ENCODE measurements around the gene TP53I11. TPM values are rescaled to one million over a fixed set of nuclear protein-coding genes. Genes with fewer than 3 reads are reported as not detected.
A peak's percentile ranks its signal among the peaks of the same experiment; 100 is the strongest.

TP53I11 gene
- total RNA-seq, 1 donor from 2014 or later = 5.7 TPM

DNA sequence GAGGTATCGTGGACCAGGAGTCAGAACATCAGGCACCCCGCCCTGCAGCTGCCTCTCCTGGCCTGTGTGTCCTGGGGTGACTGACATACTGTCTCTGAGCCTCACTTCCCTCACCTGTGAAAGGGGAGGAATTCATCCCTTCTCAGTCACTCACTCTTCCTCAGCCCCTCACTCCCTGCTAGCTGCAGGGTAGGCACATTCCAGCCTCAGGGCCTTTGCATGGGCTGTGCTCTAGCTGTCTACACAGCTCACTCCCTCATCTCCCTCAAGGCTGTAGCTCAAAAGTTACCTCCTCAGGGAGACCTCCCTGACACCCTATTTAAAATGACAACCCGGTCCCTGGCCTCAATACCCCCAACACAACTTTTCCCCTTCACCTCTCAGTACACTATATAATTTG is 2.5 kb downstream of the TP53I11 start:
- Mint-ChIP-seq H3K9me3 (no peaks in the 10 kb centered on the region), H3K4me1 (ENCODE audit: low read depth) (peaks cover 8% of the 10 kb centered on the region), H3K4me3 (no peak overlapping the region), H3K27me3 (ENCODE audit: insufficient read depth) (peaks cover 24% of the 10 kb centered on the region), H3K36me3 (ENCODE audit: low read depth) (no peaks in the 10 kb centered on the region), H3K27ac (no peak overlapping the region)
- no peak for DNase-seq (ENCODE audit: low spot score)
- intact Hi-C loops (cut with micrococcal nuclease) = loop anchor here (5.0 kb wide), 1 partner anchor 134 kb away; no protein-coding TSS in a partner anchor

DNA sequence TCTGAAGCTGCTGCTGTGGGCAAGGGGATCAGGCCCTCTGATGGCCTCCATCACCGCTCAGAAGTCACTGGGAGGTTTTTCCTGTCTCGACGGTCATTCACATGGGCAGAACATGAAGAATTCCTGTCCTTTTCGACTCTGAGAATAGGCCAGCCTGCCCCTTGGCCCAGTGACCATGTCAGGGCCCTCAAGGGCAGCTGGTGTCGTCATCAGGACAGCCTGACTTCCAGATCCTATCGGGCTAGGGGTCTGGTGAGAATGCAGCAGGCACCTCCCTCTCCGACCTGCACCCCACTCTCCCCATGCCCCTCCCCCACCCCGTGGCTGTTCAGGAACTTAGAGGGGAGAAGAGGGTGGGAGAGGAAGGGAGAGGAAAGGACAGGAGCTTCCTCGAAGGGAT is 3.6 kb downstream of the TP53I11 start:
- no peak overlapping the region for H3K27ac Mint-ChIP-seq
- no peak for DNase-seq (ENCODE audit: low spot score)
- H3K4me3 Mint-ChIP-seq = no peak overlapping the region
- H3K9me3 Mint-ChIP-seq = no peaks in the 10 kb centered on the region
- intact Hi-C loops (cut with micrococcal nuclease) = loop anchor here (5.0 kb wide), 1 partner anchor 135 kb away; no protein-coding TSS in a partner anchor
- no peaks in the 10 kb centered on the region for H3K36me3 Mint-ChIP-seq (ENCODE audit: low read depth)
- H3K4me1 Mint-ChIP-seq (ENCODE audit: low read depth) = peaks cover 18% of the 10 kb centered on the region
- H3K27me3 Mint-ChIP-seq (ENCODE audit: insufficient read depth) = peaks cover 26% of the 10 kb centered on the region

DNA sequence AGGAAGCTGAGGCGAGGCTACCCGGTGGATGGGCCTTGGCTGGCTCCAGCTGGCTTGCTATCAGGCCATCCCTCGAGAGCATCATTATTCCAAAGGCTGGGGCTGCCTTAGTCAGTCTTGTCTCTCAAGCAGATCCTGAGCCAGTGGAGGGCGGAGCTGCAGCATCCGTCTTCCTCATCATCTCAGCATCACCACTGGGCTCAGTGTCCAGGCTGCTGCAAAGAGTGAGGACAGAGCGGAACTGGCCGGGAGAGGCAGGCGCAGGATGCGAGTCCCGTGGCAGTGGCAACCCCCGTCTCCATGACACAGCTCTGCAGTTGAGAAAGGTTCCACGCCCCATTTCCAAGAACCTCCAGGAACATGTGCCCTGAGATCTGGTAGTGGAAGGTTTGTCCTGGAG is 4.4 kb downstream of the TP53I11 start:
- Mint-ChIP-seq H3K36me3 (ENCODE audit: low read depth) (no peaks in the 10 kb centered on the region), H3K9me3 (no peaks in the 10 kb centered on the region)
- intact Hi-C loops (cut with micrococcal nuclease) = loop anchor here (5.0 kb wide), 1 partner anchor 136 kb away; no protein-coding TSS in a partner anchor

DNA sequence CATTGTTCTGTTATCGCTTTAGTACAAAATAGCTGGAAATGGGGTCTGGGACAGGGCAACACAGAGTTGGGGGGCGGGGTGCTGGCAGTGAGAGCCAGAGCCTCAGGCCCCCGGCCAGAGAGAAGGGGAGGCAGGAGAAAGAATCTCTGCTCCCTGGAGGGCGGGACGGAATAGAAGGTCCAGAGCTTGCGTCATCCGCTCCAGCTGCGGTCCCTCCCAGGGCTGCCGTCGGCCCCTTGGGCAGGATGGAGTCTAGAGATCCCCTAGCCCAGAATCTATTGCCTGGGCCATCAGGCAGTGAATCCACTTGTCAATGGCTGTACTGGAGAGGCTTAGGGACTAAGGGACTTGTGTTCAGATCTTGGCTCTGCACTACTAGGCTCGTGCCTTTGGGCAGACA is 5.0 kb downstream of the TP53I11 start:
- H3K9me3 Mint-ChIP-seq = no peaks in the 10 kb centered on the region
- no peak overlapping the region for H3K4me3 Mint-ChIP-seq
- intact Hi-C loops (cut with micrococcal nuclease) = loop anchor here (5.0 kb wide), 1 partner anchor 137 kb away; no protein-coding TSS in a partner anchor
- no peaks in the 10 kb centered on the region for H3K36me3 Mint-ChIP-seq (ENCODE audit: low read depth)
- H3K27me3 Mint-ChIP-seq (ENCODE audit: insufficient read depth) = peaks cover 22% of the 10 kb centered on the region
- peaks cover 21% of the 10 kb centered on the region for H3K4me1 Mint-ChIP-seq (ENCODE audit: low read depth)
- no peak overlapping the region for H3K27ac Mint-ChIP-seq
- no peak for DNase-seq (ENCODE audit: low spot score)

More for the DNA sequence above, 4.4 kb downstream of the TP53I11 start:
- no peak for DNase-seq (ENCODE audit: low spot score)
- Mint-ChIP-seq H3K4me1 (ENCODE audit: low read depth) (peaks cover 21% of the 10 kb centered on the region), H3K4me3 (no peak overlapping the region), H3K27ac (no peak overlapping the region), H3K27me3 (ENCODE audit: insufficient read depth) (peaks cover 24% of the 10 kb centered on the region)

DNA sequence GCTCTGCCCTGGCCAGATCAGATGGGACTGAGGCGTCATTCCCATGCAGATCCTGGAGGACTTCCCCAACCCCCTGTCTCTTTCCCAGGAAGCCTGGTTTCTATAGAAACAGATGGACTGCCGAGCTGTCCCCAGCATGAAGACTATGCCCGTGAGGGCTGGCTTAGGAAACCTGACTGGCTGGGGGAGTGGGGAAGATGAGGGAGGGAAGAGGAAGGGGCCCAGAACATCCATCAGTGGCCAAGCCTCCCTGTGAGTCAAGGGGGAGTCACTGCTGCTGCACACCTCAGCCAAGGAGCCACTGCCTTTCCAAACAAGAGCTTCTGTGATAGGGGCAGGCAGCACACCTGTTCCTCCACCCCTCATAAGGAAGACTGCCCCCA is 5.8 kb downstream of the TP53I11 start:
- H3K27ac Mint-ChIP-seq = no peak overlapping the region
- intact Hi-C loops (cut with micrococcal nuclease) = loop anchor here (5.0 kb wide), 1 partner anchor 137 kb away; no protein-coding TSS in a partner anchor

DNA sequence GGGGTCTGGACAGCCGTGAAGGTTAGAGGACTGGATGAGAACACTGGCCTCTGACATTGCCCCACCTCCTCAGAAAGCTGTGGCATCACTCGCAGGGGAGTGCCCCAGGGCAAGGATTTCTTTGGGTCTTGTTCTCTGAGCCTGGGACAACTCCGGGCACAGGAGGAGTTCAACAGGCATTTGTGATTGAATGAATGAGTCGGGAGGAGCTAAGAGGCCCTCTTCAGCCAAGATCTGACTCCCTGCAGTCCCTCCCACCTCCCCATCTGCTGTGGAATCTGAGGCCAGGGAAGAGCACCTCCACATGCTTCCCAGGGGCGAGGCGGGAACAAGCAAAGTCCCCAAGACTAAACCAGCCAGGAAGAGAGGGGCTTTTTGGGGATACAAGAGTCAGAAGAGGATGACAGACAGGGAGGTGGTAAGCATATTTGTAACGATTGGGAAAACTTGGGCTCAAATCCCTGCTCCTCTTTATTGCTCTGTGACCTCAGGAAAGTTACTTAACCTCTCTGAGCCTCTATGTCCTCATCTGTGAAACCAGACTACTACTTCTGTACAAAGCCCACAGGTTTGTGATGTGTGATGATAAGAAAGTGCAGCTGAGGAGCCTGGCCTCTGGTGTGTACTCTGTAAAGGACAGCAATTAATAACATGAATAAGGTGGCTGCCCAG is 6.4 kb downstream of the TP53I11 start:
- Mint-ChIP-seq H3K4me1 (ENCODE audit: low read depth) (peaks cover 21% of the 10 kb centered on the region), H3K27ac (no peak overlapping the region), H3K9me3 (no peaks in the 10 kb centered on the region), H3K4me3 (no peak overlapping the region), H3K36me3 (ENCODE audit: low read depth) (no peaks in the 10 kb centered on the region), H3K27me3 (ENCODE audit: insufficient read depth) (peaks cover 27% of the 10 kb centered on the region)
- intact Hi-C loops (cut with micrococcal nuclease) = no loop called here
- DNase-seq (ENCODE audit: low spot score) = no peak

More for the DNA sequence above, 5.8 kb downstream of the TP53I11 start:
- no peaks in the 10 kb centered on the region for H3K9me3 Mint-ChIP-seq
- DNase-seq (ENCODE audit: low spot score) = no peak
- H3K4me3 Mint-ChIP-seq = no peak overlapping the region
- peaks cover 27% of the 10 kb centered on the region for H3K27me3 Mint-ChIP-seq (ENCODE audit: insufficient read depth)
- no peaks in the 10 kb centered on the region for H3K36me3 Mint-ChIP-seq (ENCODE audit: low read depth)
- peaks cover 21% of the 10 kb centered on the region for H3K4me1 Mint-ChIP-seq (ENCODE audit: low read depth)

- H3K9me3 Mint-ChIP-seq = no peaks in the 10 kb centered on the region
- H3K36me3 Mint-ChIP-seq (ENCODE audit: low read depth) = no peaks in the 10 kb centered on the region
- peaks cover 21% of the 10 kb centered on the region for H3K27me3 Mint-ChIP-seq (ENCODE audit: insufficient read depth)
- H3K27ac Mint-ChIP-seq = peak overlapping the region; percentile 8
- intact Hi-C loops (cut with micrococcal nuclease) = no loop called here
- no peak for DNase-seq (ENCODE audit: low spot score)
- no peak overlapping the region for H3K4me3 Mint-ChIP-seq
- peaks cover 21% of the 10 kb centered on the region for H3K4me1 Mint-ChIP-seq (ENCODE audit: low read depth)
Observed at GRCh38 chr11:44943696-44944095, 7.0 kb downstream of the TP53I11 start.

DNA sequence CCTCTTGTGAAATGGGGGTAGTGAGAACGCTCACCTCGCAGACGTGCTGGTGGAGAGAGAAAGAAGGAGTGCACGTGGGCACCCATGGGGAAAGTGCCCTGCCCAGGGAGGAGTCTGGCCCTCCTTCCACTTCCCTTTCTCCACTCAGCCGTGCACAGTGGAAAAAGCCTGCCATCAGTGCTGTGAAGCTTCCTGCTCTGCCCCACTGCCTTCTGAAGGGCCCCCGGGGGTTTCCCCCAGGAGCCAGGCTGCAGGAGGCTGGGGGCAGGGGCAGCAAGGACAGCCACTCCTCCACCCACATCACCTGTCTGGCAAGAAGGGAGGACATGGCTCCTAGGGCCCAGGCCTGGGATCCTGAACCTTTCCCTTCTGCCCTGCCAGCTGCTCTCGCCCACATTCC is 7.6 kb downstream of the TP53I11 start:
- DNase-seq (ENCODE audit: low spot score) = no peak
- Mint-ChIP-seq H3K36me3 (ENCODE audit: low read depth) (no peaks in the 10 kb centered on the region), H3K4me1 (ENCODE audit: low read depth) (peaks cover 21% of the 10 kb centered on the region), H3K27ac (peak overlapping the region; percentile 40), H3K4me3 (no peak overlapping the region), H3K27me3 (ENCODE audit: insufficient read depth) (peaks cover 15% of the 10 kb centered on the region), H3K9me3 (no peaks in the 10 kb centered on the region)
- intact Hi-C loops (cut with micrococcal nuclease) = no loop called here

GRCh38 chr11:44942029-44942955 is 8.4 kb downstream of the TP53I11 start:
- DNase-seq (ENCODE audit: low spot score) = no peak
- peaks cover 9% of the 10 kb centered on the region for H3K27me3 Mint-ChIP-seq (ENCODE audit: insufficient read depth)
- H3K36me3 Mint-ChIP-seq (ENCODE audit: low read depth) = no peaks in the 10 kb centered on the region
- H3K4me3 Mint-ChIP-seq = no peak overlapping the region
- H3K9me3 Mint-ChIP-seq = no peaks in the 10 kb centered on the region
- H3K27ac Mint-ChIP-seq = peak overlapping the region; percentile 40
- peaks cover 21% of the 10 kb centered on the region for H3K4me1 Mint-ChIP-seq (ENCODE audit: low read depth)
- intact Hi-C loops (cut with micrococcal nuclease) = no loop called here

DNA sequence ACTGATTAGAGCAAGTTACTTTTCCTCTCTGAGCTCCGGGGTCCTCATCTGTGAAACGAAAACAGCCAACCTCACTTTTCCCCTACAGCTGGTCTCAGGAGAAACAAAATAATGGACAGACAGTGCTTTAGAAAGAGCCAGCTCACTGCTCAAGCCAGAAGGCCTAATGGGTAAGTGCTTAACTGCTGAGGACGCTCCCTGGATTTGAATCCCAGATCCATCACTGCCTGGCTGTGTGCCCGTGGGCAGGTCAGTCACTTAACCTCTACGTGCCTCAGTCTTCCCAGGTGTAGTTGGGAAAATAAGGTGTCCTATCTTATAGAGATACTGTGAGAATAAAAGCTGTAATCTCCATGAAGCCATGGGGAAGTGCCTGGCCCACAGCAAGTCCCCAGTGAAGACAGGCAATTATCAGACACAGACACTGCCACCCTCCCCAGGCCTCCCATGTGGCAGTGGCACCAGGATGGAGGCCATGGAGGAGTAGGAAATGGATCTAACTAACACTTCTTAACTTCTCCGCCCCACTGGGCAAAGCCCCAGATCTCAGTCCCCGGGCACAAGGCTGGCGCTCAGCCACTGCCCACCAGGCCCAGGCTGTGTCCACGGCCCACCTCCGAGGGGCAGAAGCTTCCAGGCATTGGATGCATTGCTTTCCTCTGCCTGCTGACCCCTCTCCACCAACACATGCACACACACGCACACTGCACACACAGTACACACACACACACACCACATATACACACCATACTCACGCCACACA is 9.2 kb downstream of the TP53I11 start:
- DNase-seq (ENCODE audit: low spot score) = no peak
- H3K36me3 Mint-ChIP-seq (ENCODE audit: low read depth) = no peaks in the 10 kb centered on the region
- peaks cover 9% of the 10 kb centered on the region for H3K27me3 Mint-ChIP-seq (ENCODE audit: insufficient read depth)
- H3K9me3 Mint-ChIP-seq = no peaks in the 10 kb centered on the region
- intact Hi-C loops (cut with micrococcal nuclease) = no loop called here
- H3K4me1 Mint-ChIP-seq (ENCODE audit: low read depth) = peaks cover 21% of the 10 kb centered on the region
- no peak overlapping the region for H3K4me3 Mint-ChIP-seq
- no peak overlapping the region for H3K27ac Mint-ChIP-seq

GRCh38 chr11:44940835-44941234 is 9.8 kb downstream of the TP53I11 start:
- H3K9me3 Mint-ChIP-seq = no peaks in the 10 kb centered on the region
- no peaks in the 10 kb centered on the region for H3K36me3 Mint-ChIP-seq (ENCODE audit: low read depth)
- H3K4me1 Mint-ChIP-seq (ENCODE audit: low read depth) = peaks cover 21% of the 10 kb centered on the region
- H3K4me3 Mint-ChIP-seq = no peak overlapping the region
- peaks cover 9% of the 10 kb centered on the region for H3K27me3 Mint-ChIP-seq (ENCODE audit: insufficient read depth)
- H3K27ac Mint-ChIP-seq = no peak overlapping the region
- intact Hi-C loops (cut with micrococcal nuclease) = no loop called here
- no peak for DNase-seq (ENCODE audit: low spot score)

GRCh38 chr11:44940404-44940803 is 10.3 kb downstream of the TP53I11 start:
- H3K27me3 Mint-ChIP-seq (ENCODE audit: insufficient read depth) = peaks cover 9% of the 10 kb centered on the region
- DNase-seq (ENCODE audit: low spot score) = no peak
- no peaks in the 10 kb centered on the region for H3K36me3 Mint-ChIP-seq (ENCODE audit: low read depth)
- no peak overlapping the region for H3K27ac Mint-ChIP-seq
- no peak overlapping the region for H3K4me3 Mint-ChIP-seq
- H3K4me1 Mint-ChIP-seq (ENCODE audit: low read depth) = peaks cover 21% of the 10 kb centered on the region
- H3K9me3 Mint-ChIP-seq = no peaks in the 10 kb centered on the region
- intact Hi-C loops (cut with micrococcal nuclease) = no loop called here

All from activated T-helper 1 cell treated with anti-CD3 and anti-CD28 coated beads, Interleukin-12 subunit alpha, Interleukin-12 subunit beta, Interleukin-2, Interleukin-4 antibody, amounts not matched to agents 30 ng/mL and 10 ng/mL and 1 ng/mL, durations not matched to agents 14 hours and 24 hours and 36 hours (primary cell).